ENCODE data around the gene NFATC2.

The NFATC2 gene

DNA sequence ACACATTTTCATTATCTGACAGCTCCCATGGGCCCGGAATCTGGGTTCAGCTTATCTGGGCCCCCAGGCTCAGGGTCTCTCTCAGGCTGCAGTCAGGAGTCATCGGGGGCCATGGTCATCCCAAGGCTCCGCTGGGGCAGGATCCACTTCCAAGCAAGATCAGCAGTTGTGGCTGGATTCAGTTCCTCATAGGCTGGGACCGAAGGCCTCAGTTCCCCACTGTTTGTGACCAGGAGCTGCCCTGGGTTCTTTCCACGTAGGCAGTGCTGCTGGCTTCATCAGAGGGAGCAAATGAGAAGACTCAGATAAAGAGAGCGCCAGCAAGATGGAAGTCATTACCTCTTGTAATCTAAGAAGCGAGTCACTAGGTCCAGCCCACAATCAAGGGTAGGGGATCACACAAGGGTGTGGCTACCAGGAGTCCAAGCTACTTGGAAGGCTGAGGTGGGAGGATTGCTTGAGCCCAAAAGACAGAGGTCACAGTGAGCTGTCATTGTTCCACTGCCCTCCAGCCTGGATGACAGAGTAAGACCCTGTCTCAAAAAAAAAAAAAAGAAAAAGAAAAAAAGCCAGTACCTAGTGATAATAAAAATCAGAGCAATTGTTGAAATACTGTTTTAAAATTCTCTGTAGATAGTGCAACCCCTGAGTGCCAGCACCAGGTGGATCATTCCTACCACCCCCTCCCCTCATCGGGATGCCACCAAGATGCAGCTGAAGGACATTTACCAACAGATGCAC is 162.7 kb downstream of the NFATC2 start:
- Histone ChIP-seq H3K4me3 (ENCODE audit: low read depth, low read length) (no peak overlapping the region), H3K36me3 (ENCODE audit: control insufficient read depth, insufficient read depth, low read length) (no peaks in the 10 kb centered on the region), H3K4me1 (ENCODE audit: control insufficient read depth, insufficient read depth, low read length) (peaks cover 6% of the 10 kb centered on the region; the same call in 1 of the 2 replicates), H3K27ac (ENCODE audit: low read depth, low read length) (no peak overlapping the region), H3K9ac (ENCODE audit: low read length) (no peak overlapping the region), H3K27me3 (ENCODE audit: control insufficient read depth, insufficient read depth, low read length) (no peaks in the 10 kb centered on the region), H3K9me3 (ENCODE audit: control insufficient read depth, insufficient read depth, low read depth, low read length) (no peaks in the 10 kb centered on the region)

DNA sequence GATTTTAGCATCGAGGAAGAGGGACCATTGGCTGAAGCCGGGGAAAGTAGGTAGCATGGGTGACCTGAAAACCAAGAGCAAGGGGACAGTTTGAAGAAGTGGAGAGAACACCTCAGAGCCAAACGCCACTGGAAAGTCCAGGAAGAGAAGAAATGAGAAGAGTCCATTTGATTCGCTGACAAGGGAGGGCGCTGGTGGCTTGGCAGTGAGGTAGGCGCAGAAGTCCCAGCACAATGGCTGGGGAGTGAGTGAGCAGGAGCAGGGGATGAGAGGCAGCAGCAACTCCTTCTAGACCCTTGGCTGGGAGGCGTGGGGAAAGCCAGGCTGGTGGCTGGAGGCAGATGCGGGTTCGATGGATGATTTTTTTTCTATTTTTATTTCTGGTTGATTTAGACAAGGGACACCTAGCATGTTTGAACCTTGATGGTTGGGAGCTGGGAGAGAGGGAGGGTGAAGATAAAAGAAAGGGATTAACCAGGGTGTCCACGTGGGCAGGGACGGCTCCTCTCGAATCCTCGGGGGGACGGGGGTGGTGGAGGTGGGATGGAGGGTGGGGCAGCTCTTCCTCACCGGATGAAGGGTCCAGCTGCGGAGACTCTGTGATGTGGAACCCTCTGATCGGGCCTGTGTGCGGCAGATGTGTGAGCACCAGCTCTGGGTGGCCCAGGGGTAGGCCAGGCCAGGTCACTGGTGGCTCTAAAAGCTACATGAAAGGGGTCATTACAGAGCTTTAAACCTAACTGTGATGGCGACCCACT is 164.2 kb downstream of the NFATC2 start:
- H3K4me3 ChIP-seq (ENCODE audit: low read depth, low read length) = no peak overlapping the region
- H3K27me3 ChIP-seq (ENCODE audit: control insufficient read depth, insufficient read depth, low read length) = no peaks in the 10 kb centered on the region
- no peak overlapping the region for H3K27ac ChIP-seq (ENCODE audit: low read depth, low read length)
- H3K9me3 ChIP-seq (ENCODE audit: control insufficient read depth, insufficient read depth, low read depth, low read length) = no peaks in the 10 kb centered on the region
- no peaks in the 10 kb centered on the region for H3K36me3 ChIP-seq (ENCODE audit: control insufficient read depth, insufficient read depth, low read length)
- H3K4me1 ChIP-seq (ENCODE audit: control insufficient read depth, insufficient read depth, low read length) = peaks cover 6% of the 10 kb centered on the region; the same call in 1 of the 2 replicates
- no peak overlapping the region for H3K9ac ChIP-seq (ENCODE audit: low read length)

DNA sequence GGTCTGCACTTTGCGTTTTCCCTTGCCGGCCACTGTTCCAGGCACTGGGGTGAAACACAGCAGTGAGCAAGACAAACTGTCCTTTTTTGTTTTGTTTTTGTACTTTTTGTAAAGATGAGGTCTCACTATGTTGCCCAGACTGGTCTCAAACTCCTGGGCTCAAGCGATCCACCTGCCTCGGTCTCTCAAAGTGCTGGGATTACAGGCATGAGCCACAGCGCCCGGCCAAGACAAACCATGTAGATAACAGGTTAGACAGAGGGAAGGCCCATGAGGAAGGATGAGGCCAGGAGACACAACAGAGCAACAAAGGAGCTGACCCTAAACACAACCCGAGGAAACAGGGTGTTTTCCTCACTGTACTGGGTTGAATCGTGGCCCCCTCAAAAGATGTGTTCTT is 165.4 kb downstream of the NFATC2 start:
- Histone ChIP-seq H3K4me3 (ENCODE audit: low read depth, low read length) (no peak overlapping the region), H3K4me1 (ENCODE audit: control insufficient read depth, insufficient read depth, low read length) (peaks cover 6% of the 10 kb centered on the region; the same call in 1 of the 2 replicates), H3K27me3 (ENCODE audit: control insufficient read depth, insufficient read depth, low read length) (no peaks in the 10 kb centered on the region), H3K27ac (ENCODE audit: low read depth, low read length) (no peak overlapping the region), H3K9ac (ENCODE audit: low read length) (no peak overlapping the region), H3K9me3 (ENCODE audit: control insufficient read depth, insufficient read depth, low read depth, low read length) (no peaks in the 10 kb centered on the region), H3K36me3 (ENCODE audit: control insufficient read depth, insufficient read depth, low read length) (no peaks in the 10 kb centered on the region)

DNA sequence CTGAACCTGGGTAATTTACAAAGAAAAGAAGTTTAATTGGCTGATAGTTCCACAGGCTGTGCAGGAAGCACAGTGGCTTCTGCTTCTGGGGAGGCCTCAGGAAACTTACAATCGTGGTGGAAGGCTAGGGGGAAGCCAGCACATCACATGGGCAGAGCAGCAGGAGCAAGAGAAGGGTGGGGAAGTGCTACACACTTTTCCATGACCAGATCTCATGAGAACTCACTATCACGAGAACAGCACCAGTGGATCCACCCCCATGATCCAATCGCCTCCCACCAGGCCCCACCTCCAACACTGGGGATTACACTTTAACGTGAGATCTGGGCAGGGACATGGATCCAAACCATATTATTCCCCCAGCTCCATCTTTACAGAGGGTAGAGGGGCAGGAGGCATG is 166.4 kb downstream of the NFATC2 start:
- H3K4me3 ChIP-seq (ENCODE audit: low read depth, low read length) = no peak overlapping the region
- no peak overlapping the region for H3K27ac ChIP-seq (ENCODE audit: low read depth, low read length)
- peaks cover 6% of the 10 kb centered on the region; the same call in 1 of the 2 replicates for H3K4me1 ChIP-seq (ENCODE audit: control insufficient read depth, insufficient read depth, low read length)
- H3K9ac ChIP-seq (ENCODE audit: low read length) = no peak overlapping the region
- no peaks in the 10 kb centered on the region for H3K36me3 ChIP-seq (ENCODE audit: control insufficient read depth, insufficient read depth, low read length)
- H3K27me3 ChIP-seq (ENCODE audit: control insufficient read depth, insufficient read depth, low read length) = no peaks in the 10 kb centered on the region
- H3K9me3 ChIP-seq (ENCODE audit: control insufficient read depth, insufficient read depth, low read depth, low read length) = no peaks in the 10 kb centered on the region

DNA sequence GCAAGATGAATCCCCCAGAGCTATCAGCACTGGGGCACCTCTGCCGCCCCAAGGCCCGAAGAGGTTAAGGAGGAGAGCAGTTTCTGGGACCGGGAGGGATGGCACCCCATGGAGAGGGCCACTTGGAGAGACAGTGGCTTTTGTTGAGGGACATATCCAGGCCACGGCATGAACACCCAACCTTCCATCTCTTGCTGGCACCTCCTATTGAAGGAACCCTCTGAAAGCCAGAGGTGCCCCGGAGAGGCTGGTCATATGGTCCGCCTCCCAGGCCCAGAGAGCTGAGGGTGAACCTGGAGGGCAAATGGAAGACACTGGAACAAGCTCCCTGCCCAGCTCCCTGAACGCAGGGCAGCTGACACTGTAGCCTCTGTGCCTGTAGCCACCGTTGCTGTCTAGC is 167.0 kb downstream of the NFATC2 start:
- H3K36me3 ChIP-seq (ENCODE audit: control insufficient read depth, insufficient read depth, low read length) = no peaks in the 10 kb centered on the region

DNA sequence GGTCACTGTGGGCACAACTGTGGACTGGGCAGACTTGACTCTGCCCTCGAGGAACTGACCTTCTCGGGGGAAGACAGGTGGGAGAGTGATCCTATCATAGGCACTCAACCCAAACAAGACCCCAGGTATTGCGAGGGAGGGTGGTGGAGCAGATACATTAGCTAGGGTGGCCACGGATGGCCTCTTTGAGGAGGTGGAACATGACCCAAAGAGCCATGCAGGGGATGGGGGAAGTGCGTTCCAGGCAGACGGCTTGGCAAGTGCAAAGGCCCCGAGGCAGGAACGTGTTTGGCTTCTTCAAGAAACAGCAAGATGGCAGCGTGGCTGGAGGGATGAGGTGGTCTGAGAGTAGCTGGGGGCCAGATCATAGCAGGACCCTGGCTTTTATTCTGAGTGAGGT is 167.6 kb downstream of the NFATC2 start:
- Histone ChIP-seq H3K36me3 (ENCODE audit: control insufficient read depth, insufficient read depth, low read length) (no peaks in the 10 kb centered on the region), H3K4me1 (ENCODE audit: control insufficient read depth, insufficient read depth, low read length) (no peaks in the 10 kb centered on the region; the same call in 1 of the 2 replicates), H3K27ac (ENCODE audit: low read depth, low read length) (no peak overlapping the region), H3K9me3 (ENCODE audit: control insufficient read depth, insufficient read depth, low read depth, low read length) (no peaks in the 10 kb centered on the region), H3K4me3 (ENCODE audit: low read depth, low read length) (no peak overlapping the region), H3K9ac (ENCODE audit: low read length) (no peak overlapping the region), H3K27me3 (ENCODE audit: control insufficient read depth, insufficient read depth, low read length) (no peaks in the 10 kb centered on the region)

More for the DNA sequence above, 167.0 kb downstream of the NFATC2 start:
- Histone ChIP-seq H3K27ac (ENCODE audit: low read depth, low read length) (no peak overlapping the region), H3K9ac (ENCODE audit: low read length) (no peak overlapping the region), H3K4me3 (ENCODE audit: low read depth, low read length) (no peak overlapping the region), H3K9me3 (ENCODE audit: control insufficient read depth, insufficient read depth, low read depth, low read length) (no peaks in the 10 kb centered on the region), H3K27me3 (ENCODE audit: control insufficient read depth, insufficient read depth, low read length) (no peaks in the 10 kb centered on the region), H3K4me1 (ENCODE audit: control insufficient read depth, insufficient read depth, low read length) (peaks cover under 1% of the 10 kb centered on the region; the same call in 1 of the 2 replicates)

DNA sequence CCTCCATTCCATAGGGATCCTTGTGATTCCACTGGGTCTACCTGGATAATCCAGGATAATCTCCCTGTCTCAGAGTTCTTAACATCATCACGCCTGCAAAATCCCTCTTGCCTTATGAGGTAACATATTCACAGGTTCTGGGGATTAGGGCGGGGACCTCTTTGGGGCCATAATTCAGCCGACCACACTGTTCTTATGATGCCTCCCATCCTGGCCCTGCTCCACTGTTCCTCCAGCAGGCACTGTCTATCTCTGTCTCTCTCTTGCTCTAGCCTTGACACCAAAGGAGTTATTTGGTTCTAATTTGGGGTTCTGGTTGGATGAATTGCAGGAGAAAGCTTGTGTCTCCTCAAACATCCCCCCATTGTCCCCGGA is 168.1 kb downstream of the NFATC2 start:
- Histone ChIP-seq H3K36me3 (ENCODE audit: control insufficient read depth, insufficient read depth, low read length) (no peaks in the 10 kb centered on the region), H3K27ac (ENCODE audit: low read depth, low read length) (no peak overlapping the region), H3K4me1 (ENCODE audit: control insufficient read depth, insufficient read depth, low read length) (no peaks in the 10 kb centered on the region; the same call in 1 of the 2 replicates), H3K4me3 (ENCODE audit: low read depth, low read length) (no peak overlapping the region), H3K9me3 (ENCODE audit: control insufficient read depth, insufficient read depth, low read depth, low read length) (no peaks in the 10 kb centered on the region), H3K9ac (ENCODE audit: low read length) (peak overlapping the region; percentile 2), H3K27me3 (ENCODE audit: control insufficient read depth, insufficient read depth, low read length) (no peaks in the 10 kb centered on the region)

DNA sequence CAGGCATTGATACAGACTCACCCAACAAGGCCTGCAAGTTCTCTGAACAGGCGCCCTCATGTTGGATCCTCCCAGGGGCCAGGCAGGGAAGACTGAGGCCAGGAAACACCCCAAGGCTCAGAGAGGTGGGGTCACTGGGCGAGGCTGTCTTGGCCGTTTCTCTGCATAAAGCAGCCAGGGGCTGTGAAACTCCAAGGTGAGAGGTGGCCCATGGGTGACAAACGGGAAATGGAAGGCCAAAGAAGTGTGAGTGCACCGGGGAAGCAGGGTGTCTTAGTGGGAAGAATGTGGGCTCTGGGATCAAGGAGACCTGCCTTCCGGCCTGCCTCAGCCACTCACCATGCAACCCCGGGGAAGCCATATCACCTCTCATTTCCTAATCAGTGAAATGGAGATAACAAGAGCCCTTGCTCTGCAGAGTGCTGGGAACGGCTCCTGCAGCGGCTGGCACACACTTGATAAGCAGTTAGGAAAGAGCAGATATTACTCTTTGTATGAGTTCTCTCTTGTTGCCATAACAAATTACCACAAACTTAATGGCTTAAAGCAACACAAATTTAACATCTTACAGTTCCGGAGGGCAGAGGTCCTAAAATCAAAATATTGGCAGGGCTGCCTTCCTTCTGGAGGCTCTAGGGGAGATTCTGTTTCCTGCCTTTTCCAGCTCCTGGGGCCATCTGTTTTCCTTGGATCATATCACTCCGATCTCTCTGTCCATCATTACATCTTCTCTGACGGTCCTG is 168.6 kb downstream of the NFATC2 start:
- no peaks in the 10 kb centered on the region for H3K36me3 ChIP-seq (ENCODE audit: control insufficient read depth, insufficient read depth, low read length)
- H3K9me3 ChIP-seq (ENCODE audit: control insufficient read depth, insufficient read depth, low read depth, low read length) = no peaks in the 10 kb centered on the region
- no peaks in the 10 kb centered on the region; the same call in 1 of the 2 replicates for H3K4me1 ChIP-seq (ENCODE audit: control insufficient read depth, insufficient read depth, low read length)
- H3K4me3 ChIP-seq (ENCODE audit: low read depth, low read length) = no peak overlapping the region
- no peaks in the 10 kb centered on the region for H3K27me3 ChIP-seq (ENCODE audit: control insufficient read depth, insufficient read depth, low read length)
- H3K27ac ChIP-seq (ENCODE audit: low read depth, low read length) = no peak overlapping the region; the same call in 1 of the 2 replicates
- H3K9ac ChIP-seq (ENCODE audit: low read length) = peak overlapping the region; percentile 2

DNA sequence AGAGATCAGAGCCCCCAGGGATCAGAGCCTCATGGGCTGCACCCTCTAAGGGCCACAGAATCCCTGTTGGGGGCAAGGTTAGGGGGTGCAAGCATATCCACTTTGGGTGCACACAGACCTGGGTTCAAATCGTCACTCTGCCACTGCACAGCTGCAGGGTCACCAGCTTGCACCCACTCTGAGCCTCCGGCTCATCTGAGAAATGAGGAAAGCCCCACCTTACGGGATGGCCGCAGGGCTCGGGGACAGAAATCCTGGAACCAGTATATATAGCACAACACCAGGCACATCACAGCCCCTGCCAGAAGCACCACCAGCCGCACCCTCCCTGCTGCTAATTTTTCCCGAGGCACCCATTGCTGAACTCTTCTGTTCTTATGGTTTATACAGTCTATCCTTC is 169.6 kb downstream of the NFATC2 start:
- H3K4me3 ChIP-seq (ENCODE audit: low read depth, low read length) = no peak overlapping the region
- H3K9ac ChIP-seq (ENCODE audit: low read length) = no peak overlapping the region
- no peak overlapping the region for H3K27ac ChIP-seq (ENCODE audit: low read depth, low read length)
- H3K27me3 ChIP-seq (ENCODE audit: control insufficient read depth, insufficient read depth, low read length) = no peaks in the 10 kb centered on the region
- no peaks in the 10 kb centered on the region for H3K9me3 ChIP-seq (ENCODE audit: control insufficient read depth, insufficient read depth, low read depth, low read length)
- H3K36me3 ChIP-seq (ENCODE audit: control insufficient read depth, insufficient read depth, low read length) = no peaks in the 10 kb centered on the region
- H3K4me1 ChIP-seq (ENCODE audit: control insufficient read depth, insufficient read depth, low read length) = no peaks in the 10 kb centered on the region; the same call in 1 of the 2 replicates

DNA sequence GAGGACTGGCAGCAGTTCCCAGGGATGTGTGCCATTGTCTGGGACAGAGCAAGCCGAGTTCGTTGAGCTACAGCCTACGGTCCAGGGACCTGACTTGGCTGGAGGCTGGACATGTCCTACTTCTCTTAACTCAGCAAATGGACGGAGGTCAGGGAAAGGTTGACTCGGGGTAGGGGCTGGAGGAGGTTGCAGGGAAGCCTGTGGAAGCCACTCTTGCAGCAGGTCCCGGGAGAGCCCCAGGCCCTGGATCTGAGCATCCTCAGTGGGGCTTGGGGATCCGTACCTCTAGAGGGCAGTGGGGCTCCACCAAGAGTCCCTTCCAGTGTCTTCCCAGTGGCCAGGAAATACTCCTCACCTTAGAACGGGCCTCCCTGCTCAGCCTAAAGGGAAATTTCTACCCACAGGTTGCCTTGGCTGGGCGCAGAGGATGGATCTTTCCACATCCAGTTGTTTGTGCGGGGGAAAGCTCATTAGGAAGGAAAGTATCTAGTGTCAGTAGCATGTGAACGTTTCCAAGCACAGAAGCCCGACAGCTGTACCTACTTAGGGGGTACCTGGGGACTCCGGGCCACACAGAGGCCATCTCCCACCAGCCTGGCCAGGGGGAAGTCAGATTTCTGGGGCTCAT is 170.2 kb downstream of the NFATC2 start:
- Histone ChIP-seq H3K27me3 (ENCODE audit: control insufficient read depth, insufficient read depth, low read length) (no peaks in the 10 kb centered on the region), H3K9ac (ENCODE audit: low read length) (no peak overlapping the region), H3K27ac (ENCODE audit: low read depth, low read length) (no peak overlapping the region), H3K9me3 (ENCODE audit: control insufficient read depth, insufficient read depth, low read depth, low read length) (no peaks in the 10 kb centered on the region), H3K4me3 (ENCODE audit: low read depth, low read length) (no peak overlapping the region), H3K4me1 (ENCODE audit: control insufficient read depth, insufficient read depth, low read length) (peaks cover 1% of the 10 kb centered on the region; the same call in 1 of the 2 replicates), H3K36me3 (ENCODE audit: control insufficient read depth, insufficient read depth, low read length) (no peaks in the 10 kb centered on the region)
